ENCODE measurements around the gene SLC47A2.
A peak's percentile ranks its signal among the peaks of the same experiment; 100 is the strongest.
"Not testable (repeated sequence)": the region's sequence is repeated elsewhere in the genome, so short reads cannot be mapped to it uniquely, and the experiment has no call there.

Gene SLC47A2, protein sequence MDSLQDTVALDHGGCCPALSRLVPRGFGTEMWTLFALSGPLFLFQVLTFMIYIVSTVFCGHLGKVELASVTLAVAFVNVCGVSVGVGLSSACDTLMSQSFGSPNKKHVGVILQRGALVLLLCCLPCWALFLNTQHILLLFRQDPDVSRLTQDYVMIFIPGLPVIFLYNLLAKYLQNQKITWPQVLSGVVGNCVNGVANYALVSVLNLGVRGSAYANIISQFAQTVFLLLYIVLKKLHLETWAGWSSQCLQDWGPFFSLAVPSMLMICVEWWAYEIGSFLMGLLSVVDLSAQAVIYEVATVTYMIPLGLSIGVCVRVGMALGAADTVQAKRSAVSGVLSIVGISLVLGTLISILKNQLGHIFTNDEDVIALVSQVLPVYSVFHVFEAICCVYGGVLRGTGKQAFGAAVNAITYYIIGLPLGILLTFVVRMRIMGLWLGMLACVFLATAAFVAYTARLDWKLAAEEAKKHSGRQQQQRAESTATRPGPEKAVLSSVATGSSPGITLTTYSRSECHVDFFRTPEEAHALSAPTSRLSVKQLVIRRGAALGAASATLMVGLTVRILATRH

DNA sequence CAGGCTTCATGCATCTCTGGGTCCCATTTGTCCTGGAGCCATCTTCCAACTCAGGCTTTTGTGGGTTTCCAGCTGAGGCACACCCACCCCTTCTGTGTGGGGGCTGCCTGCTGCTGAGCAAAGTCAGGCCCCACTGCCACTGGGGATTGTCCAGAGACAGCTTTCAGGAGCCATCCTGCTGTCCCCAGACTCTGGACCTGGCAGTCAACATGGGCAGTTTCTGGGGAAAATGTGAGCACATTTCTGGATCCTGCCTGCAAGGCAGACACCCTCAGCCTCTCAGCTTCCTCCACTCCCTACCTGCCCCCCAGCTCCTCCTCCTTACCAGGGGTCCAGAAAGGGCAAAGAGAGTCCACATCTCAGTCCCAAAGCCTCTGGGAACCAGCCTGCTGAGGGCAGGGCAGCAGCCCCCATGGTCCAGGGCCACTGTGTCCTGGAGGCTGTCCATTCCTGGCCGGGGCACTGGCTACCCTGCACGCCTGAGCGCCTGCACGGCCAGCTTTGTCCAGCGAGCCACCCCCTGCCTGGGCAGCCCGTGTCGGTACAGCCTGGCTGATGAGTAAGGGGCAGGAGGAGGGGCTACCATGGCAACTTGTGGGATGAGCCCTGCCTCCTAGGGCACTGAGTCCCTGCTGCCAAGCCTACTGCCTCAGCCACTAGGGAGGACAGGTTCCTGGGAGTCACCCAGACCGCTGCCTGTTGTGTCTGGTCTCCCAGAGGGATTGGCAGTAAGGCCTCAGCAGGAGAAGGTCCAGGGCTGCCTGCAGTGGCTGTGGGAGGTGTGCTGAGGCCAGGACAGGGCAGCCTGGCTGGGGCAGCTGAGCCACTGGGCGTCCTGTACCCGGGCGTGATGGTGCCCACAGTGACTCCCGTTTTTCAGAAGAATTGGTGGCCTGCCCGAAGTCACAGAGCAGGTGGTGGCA, at the start of gene SLC47A2:
SLC47A2 (minus strand) TSS at position 477 of the 923 bp plus-strand sequence; CDS start at position 448, 29 bp downstream.
- DNase-seq (ENCODE audit: low read depth in 2 of 2), result no peak

DNA sequence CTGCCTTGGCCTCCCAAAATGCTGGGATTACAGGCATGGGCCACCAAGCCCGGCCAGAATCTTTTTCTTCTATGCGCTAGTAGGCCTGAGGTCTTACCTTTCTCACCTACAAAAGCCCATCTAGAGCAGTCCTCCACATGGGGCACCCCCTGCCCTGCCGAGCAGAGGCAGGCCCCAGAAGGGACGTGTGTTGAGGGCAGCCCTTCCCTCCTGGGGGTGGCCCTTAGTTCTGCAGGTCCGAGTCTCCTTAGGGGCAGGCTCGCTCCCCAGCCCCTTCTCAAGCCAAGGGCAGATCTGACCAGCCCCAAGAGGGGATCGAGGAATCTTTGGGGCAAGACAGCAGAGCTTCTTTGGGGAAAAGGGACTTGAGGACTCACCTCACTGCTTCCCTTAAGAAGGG, 49.6 kb upstream of the SLC47A2 start:
- no peak for DNase-seq (ENCODE audit: low read depth in 2 of 2)

DNA sequence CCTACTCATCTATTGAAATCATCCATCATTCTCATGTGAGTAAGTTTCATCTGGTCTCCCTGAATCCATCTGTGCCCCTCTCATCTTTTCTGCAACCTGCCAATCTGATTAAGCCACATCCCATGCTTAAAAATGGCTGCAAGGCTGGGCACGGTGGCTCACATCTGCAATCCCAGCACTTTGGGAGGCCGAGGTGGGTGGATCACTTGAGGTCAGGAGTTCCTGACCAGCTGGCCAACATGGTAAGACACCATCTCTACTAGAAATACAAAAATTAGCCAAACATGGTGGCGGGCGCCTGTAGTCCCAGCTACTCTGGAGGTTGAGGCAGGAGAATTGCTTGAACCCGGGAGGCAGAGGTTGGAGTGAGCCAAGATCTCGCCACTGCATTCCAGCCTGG, 47.6 kb upstream of the SLC47A2 start:
- DNase-seq (ENCODE audit: low read depth in 2 of 2), result not testable (repeated sequence)

DNA sequence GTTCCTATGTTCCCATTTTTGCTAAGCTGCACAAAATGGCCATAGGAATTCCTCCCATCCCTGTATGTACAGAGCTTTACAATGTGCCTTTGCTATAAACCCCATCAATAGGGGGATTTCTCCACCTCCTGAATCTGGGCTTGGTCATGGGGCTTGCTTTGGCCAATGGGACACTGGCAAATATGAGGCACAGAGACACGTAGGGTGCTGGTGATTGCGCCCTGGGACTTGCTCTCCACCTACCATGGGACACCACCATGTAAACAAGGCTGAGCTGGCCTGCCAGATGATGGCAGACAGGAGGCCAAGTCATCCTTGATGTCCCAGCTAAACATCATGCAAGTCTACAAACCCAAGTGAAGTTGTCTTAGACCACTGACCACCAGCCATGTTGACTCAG, 47.0 kb upstream of the SLC47A2 start:
- DNase-seq (ENCODE audit: low read depth in 2 of 2), result no peak

DNA sequence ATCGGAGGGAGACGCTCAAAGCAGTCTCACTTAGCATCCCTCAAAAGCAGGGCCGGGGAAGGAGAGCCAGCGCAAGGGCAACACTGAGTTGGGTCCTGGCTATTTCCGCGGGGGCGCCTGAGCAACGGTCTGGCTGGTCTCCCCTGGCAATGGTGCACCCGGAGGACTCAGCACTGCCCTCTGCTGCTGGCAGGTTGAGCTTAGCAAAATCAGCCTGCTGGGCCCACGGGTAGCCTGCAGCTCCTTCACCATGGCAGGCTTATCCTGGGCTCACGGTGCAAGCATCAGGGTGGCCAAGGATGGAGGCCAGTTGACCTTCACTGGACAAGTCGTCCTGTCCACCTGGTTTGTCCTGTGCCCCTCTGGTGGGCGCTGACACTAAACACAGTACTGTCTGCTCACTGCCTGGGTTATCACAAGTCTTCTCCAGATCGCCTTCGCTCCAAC, 46.2 kb upstream of the SLC47A2 start:
- peak; percentile 47 to 51 for DNase-seq (ENCODE audit: low read depth in 2 of 2)

DNA sequence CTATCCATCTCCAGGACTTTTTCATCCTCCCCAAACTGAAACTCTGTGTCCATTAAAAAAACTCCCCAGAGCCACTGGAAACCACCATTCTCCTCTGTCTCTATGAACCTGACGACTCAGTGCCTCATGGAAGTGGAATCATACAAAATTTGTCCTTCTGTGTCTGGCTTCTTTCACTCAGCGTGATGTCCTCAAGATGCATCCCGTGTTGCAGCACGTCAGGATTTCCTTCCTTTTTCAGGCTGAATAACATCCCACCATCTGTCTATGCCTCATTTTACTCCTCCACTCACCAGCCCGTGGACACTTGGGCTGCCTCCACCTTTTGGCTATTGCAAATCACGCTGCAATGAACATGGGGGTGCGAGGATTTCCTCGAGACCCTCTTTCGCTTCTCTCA, 44.4 kb upstream of the SLC47A2 start:
- DNase-seq (ENCODE audit: low read depth in 2 of 2), result no peak

DNA sequence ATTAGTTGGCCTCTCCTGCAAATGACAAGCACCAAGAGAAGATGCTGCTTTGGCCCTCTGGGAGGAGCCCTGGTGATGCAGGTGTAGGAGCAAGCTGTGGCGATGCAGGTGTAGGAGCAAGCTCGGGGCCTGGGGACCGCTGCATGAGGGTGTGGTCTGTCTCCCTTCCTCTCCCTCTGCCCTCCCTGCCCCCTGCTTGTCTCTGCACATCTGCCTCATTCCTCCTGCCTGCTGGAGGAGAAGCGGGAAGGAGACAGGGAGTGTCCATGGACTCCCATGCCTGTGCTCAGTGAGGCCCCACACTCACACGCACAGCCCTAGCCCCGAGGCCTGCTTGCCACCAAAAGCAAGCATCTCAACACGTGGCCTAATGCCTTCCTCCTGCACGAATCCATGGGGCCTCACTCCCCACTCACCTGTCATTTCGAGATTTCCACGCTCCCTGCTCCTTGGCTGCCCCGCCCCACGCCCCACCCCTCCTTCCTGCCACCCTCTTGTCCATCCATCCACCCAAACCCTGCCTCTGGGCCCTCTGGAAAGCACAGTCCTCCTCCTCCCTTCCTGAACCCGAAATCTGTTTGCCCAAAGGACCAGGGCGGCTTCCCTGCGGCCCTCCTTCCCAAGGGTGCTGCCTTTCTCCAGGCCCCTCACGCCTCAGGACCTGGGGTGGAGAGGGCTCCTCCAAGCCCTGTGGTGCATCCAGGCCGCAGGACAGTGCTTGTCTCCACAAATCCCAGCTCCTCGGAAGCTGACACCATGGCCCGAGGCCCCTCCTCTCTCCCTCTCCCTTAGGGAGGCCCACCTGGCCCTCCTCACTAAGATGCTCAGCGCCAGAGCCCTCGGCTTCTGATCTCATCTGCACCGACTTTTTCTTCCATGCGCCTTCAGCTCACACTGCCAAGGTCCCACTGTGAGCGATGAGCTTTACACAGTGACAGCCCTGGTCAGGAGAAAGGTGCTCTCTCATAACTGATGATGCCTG, 43.5 kb upstream of the SLC47A2 start:
- DNase-seq (ENCODE audit: low read depth in 2 of 2), result no peak

DNA sequence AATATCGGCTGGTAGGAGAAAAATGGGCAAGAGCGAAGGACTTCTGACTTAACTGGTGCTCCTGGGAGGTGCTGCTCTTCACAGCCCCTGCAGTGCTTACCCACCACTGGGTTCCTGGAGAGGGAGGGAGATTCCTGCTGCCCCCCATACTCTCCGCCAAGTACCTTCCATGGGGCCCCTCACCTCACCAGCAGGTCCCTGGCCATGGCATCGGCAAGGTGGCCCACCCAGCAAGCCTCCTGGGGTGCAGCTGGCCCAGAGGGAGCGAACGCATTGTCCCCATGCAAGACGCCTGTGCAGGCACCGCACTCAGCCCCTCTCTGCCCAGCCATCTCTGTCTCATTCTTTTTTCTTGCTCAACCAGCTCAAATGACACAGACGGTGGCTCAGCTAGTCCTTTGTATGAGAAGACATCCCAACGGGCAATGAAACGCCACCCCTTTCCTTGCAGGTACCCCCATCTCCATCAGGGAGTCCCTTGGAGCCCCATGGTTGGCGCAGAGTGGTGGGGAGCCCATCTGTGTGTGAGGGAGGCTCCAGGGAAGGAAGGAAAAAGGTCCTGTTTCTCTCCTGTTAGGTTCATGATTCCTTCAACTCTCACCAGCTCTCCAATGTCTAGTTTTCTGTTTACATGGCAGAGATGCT, 41.3 kb upstream of the SLC47A2 start:
- DNase-seq (ENCODE audit: low read depth in 2 of 2), result no peak

DNA sequence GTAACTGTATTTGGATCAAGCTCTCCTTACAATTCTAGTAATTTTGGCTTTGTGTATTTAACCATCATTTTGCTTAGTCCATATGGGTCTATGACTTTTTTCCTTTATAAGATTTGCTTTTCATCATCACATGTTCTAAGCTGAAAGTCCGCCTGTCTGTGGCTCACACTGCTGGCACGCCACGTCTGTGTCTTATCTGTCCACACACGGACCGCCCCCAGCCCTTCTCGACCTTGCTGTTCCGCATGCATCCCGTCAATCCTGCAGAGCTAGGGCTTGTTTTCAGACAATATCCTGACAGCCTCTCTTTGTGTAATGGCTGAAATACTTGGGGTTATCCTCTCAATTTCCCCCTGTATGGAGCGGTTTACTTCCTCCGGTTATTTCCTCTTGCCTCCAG, 40.2 kb upstream of the SLC47A2 start:
- no peak for DNase-seq (ENCODE audit: low read depth in 2 of 2)

DNA sequence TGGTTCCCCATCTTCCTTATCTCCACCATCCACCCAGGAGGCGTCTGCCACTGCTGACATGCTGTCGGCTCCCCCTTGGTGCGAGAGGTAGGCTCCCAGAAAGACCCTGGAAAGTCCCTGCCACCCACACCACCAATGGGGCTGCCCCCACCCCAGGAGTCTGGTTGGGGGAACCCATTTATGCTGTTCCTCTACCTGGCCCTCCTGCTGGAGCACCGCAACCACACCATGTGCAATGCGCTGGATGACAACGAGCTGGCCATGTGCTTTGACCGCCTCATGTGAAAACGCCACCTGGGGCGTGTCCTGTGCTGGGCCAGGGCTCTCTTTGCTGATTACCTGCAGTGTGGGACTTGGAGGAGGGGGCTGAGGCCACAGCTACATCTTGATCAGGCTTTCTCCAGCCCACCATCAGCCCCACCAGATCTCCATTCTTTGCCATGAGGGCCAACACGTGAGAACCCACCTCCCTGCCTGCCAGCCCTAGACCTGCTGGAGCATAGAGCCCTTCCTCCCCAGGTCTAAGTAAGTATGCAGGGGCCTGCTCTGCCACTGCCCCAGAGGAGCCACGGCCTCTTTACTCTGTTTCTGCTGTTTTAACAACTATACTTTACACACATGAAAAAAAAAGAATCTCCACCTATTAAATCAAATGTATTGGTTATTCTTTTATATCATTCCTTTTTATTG, 39.6 kb upstream of the SLC47A2 start:
- DNase-seq (ENCODE audit: low read depth in 2 of 2), result no peak

DNA sequence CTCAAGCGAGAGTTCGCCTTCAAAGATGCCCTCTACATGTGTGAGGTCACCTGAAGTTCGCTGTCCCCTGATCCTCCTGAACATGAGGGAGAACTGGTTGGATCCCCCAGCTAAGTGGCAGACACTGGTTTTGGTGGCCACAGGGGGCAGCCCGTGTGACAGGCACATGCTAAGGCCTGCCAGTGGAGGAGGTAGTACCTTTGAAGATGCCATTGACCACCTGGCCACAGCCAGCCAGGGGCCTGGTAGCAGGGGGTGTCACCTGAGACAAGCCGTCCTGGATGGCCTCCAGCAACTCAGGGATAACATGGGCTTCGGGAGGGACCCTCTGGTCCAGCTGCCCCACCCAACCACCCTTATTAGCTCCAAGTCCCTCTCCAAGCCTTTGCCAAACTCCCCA, 39.0 kb upstream of the SLC47A2 start:
- DNase-seq (ENCODE audit: low read depth in 2 of 2), result no peak

DNA sequence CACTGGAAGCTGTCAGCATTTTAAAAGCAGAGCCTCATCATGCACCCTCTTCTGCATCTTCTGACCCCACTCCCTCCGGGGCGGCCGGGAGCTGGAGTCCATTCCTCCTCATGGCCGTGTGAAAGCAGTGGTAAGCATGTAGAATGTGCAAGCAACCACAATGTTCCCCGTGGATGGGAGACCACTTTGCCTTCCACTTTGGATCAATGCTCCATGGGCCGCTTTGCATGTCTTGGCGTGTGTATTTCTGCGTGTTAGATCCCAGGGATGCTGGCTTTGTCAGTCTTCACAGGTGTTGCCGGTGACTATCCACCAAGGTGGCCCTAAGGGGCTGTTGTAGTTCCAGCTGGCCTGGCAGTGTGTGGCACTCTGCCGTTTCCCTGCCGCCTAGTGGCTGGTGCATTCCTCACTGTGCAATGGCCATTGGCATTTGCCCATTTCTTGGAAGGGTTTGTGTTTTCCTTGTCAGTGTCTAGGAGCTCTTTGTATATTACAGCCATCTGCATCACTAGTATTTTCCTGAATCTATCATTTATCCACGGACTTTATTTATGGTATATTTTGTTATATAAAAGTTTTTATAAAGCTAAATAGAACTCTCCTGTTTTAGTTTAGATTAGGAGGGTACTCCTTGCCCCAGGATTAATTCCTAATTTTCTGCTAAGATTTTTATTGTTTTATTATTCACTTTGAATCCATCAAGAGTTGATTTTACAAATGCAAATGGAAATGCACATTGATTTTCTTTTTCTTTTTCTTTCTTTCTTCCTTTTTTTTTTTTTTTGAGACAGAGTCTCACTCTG, 37.5 kb upstream of the SLC47A2 start:
- no peak for DNase-seq (ENCODE audit: low read depth in 2 of 2)

DNA sequence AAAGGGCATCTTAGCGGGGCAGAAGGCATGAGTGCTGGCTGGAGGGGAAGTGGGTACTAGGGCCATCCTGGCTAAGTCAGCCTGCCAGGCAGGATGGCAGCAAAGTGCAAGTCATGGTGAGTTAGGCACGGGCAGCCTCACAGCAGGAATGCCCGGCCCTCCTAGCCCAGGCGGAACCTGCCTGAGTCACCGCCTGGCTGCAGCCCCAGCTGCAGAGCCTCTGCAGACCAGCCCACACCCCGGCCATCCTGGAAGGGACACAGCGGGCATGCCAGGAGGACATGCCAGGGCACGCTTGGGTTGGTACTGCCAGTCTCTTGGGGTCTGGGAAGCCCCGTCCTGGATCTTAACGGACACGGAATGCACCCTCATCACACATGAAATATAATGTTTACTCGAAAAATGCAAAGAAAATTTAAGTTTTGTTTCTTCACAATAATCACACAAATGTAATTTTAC, 36.7 kb upstream of the SLC47A2 start:
- DNase-seq (ENCODE audit: low read depth in 2 of 2), result no peak

DNA sequence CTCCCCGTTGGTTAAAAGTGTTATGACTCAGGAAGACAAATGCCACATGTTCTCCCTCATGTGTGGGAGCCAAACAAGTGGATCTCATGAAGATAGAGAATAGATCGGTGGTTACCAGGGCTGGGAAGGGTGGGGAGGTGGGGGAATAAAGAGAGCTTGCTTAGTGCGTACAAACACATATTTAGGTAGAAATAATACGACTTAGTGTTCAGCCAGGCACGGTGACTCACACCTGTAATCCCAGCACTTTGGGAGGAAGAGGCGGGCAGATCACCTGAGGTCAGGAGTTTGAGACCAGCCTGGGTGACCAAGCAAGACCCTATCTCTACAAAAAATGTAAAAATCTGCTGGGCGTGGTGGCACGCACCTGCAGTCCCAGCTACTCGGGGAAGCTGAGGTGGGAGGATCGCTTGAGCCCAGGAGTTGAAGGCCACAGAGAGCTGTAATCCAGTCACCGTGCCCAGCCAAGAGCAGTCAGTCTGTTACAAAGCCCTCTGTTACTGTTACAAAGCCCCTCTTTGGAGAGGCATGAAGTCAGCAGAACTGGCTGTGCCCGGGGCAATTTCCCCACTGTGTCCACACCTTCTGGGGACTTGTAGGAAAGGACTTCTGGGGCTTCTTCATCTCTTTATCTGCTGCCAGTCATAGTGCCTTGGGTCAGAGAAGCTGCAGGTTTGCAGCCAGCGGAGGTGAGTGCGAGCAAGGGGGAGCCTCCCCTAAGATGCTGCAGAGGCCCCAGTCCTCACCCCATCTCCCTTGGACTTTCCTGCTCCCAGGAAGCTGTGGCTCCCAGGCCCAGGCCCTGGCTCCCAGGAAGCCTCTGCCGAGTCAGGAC, 36.0 kb upstream of the SLC47A2 start:
- no peak for DNase-seq (ENCODE audit: low read depth in 2 of 2)

DNA sequence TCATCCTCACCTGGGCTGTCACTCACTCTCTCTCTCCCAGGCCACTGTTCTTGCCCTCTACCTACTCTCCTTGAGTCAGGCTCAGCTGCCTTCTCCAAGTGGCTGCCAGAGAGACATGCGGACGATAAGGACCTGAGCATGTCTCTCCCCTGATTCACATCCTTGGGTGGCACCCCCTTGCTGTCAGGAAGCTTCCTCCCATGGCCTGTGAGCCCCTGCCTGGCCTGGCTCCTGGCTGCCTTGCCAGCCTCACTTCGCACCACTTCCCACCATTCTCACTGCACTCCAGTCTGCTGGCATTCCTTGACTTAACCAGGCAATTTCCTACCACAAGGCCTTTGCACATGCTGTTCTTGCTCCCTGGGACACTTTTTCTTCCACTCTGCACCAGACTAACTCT, 34.5 kb upstream of the SLC47A2 start:
- no peak for DNase-seq (ENCODE audit: low read depth in 2 of 2)

DNA sequence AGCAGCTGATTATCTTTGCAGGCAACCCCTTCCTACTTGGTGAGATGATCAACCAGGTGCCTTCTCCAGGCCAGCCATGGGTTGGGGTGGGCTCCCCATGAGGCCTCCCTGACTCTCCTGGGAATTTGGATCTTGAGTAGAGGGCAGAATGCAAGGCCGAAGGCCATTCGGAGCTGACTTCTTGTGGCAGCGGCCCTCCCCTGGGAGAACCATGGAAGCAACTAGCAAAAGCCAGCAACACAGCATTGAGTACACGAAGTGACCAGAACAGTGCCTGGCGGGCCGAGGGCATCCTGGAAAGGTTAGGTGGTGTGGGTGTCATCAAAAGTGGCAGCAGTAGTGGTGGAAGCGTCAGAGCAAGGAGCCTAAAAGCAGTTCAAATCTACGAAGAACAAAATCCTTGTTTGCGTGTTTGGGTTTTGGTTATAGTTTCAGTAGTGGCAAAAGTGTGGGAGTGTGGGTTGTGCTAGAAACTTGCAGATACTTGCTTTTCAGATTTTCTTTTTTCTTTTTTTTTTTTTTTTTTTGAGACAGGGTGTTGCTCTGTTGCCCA, 33.7 kb upstream of the SLC47A2 start:
- no peak for DNase-seq (ENCODE audit: low read depth in 2 of 2)

DNA sequence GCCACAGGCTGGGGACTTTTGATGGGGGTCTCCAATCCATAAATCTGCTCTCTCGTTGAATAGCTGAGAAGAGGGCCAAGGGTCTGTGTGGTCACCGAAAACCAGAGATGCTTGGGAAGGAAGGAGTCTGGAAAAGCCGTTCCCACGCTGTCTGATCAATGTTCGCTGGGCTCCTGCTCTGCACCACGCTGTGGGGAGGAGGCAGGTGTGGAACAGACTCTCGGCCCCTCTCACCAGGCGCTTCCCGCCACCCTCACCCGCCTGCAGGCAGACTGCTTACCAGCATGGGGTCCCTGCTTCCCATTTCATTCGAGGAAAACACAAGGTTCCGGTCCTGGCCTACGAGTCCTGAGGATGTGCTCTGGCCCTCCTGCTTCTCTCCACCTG, 32.4 kb upstream of the SLC47A2 start:
- DNase-seq (ENCODE audit: low read depth in 2 of 2), result no peak

Measured in stimulated activated CD4-positive, alpha-beta T cell treated with anti-CD3 and anti-CD28 coated beads, Interleukin-1b, Interleukin-23, amount 100 ng/mL, for 4 hours (primary cell).